SK-N-SH treated with all-trans-retinoic acid at 6 μM for 48 hours (cell line): ENCODE results near the gene SYNDIG1.

Source experiments
- ATAC-seq: fragments of 200-7000 bp; cut with Tn5 transposase; 3 replicates; pipeline ENCODE4 v1.9.1; 2020; ENCODE audit warnings: mild to moderate bottlenecking, moderate library complexity
- ARNTL ChIP-seq: fragments of 450-650 bp; formaldehyde crosslinking; IDR thresholded peaks from 2 replicates; pipeline ENCODE4 v1.5.0; 2020; ENCODE audit warnings: low read depth, mild to moderate bottlenecking, moderate library complexity, borderline replicate concordance
- BACH2 ChIP-seq: fragments of 250-450 bp; sonication (Bioruptor Pico); IDR thresholded peaks from 2 replicates; pipeline ENCODE4 v1.9.0; 2021; ENCODE audit warnings: mild to moderate bottlenecking, borderline replicate concordance
- CREB5 ChIP-seq: fragments of 250-450 bp; sonication (Bioruptor Pico); IDR thresholded peaks from 2 replicates; pipeline ENCODE4 v1.5.1; 2020; ENCODE audit warnings: low read depth, mild to moderate bottlenecking, moderate library complexity
- CSDC2 ChIP-seq: fragments of 250-450 bp; sonication (Bioruptor Pico); IDR thresholded peaks from 2 replicates; pipeline ENCODE4 v1.5.0; 2020; ENCODE audit warnings: mild to moderate bottlenecking, moderate library complexity
- CSRNP3 ChIP-seq: fragments of 250-450 bp; sonication (Bioruptor Pico); IDR thresholded peaks from 2 replicates; pipeline ENCODE4 v1.5.1; 2021; ENCODE audit warnings: mild to moderate bottlenecking, moderate library complexity
- ESRRG ChIP-seq: fragments of 250-450 bp; sonication (Bioruptor Pico); IDR thresholded peaks from 2 replicates; pipeline ENCODE4 v1.6.1; 2021; ENCODE audit warnings: mild to moderate bottlenecking
- GLIS3 ChIP-seq: fragments of 250-450 bp; sonication (Bioruptor Pico); IDR thresholded peaks from 2 replicates; pipeline ENCODE4 v1.5.0; 2020; ENCODE audit warnings: mild to moderate bottlenecking, moderate library complexity
- ISL1 ChIP-seq: fragments of 250-450 bp; sonication (Bioruptor Pico); IDR thresholded peaks from 2 replicates; pipeline ENCODE4 v2.1.2; 2022; ENCODE audit warnings: mild to moderate bottlenecking, moderate library complexity
- OSR1 ChIP-seq: fragments of 250-450 bp; sonication (Bioruptor Pico); IDR thresholded peaks from 2 replicates; pipeline ENCODE4 v1.8.0; 2022; ENCODE audit warnings: moderate library complexity, mild to moderate bottlenecking, inconsistent platforms
- PPARA ChIP-seq: fragments of 250-450 bp; sonication (Bioruptor Pico); IDR thresholded peaks from 2 replicates; pipeline ENCODE4 v1.5.0; 2020; ENCODE audit warnings: mild to moderate bottlenecking, borderline replicate concordance
- RARB ChIP-seq: fragments of 250-450 bp; sonication (Bioruptor Pico); IDR thresholded peaks from 2 replicates; pipeline ENCODE4 v1.8.0; 2021; ENCODE audit warnings: mild to moderate bottlenecking, moderate library complexity
- SNAI2 ChIP-seq: fragments of 250-450 bp; sonication (Bioruptor Pico); IDR thresholded peaks from 2 replicates; pipeline ENCODE4 v1.5.0; 2020; ENCODE audit warnings: mild to moderate bottlenecking, moderate library complexity
- TCF4 ChIP-seq: fragments of 250-450 bp; sonication (Bioruptor Pico); IDR thresholded peaks from 2 replicates; pipeline ENCODE4 v1.8.0; 2021; ENCODE audit warnings: mild to moderate bottlenecking, moderate library complexity, borderline replicate concordance
- TOX ChIP-seq: fragments of 250-450 bp; sonication (Bioruptor Pico); IDR thresholded peaks from 2 replicates; pipeline ENCODE4 v1.8.0; 2021; ENCODE audit warnings: mild to moderate bottlenecking, moderate library complexity, borderline replicate concordance
- ZC3H10 ChIP-seq: fragments of 250-450 bp; sonication (Bioruptor Pico); IDR thresholded peaks from 2 replicates; pipeline ENCODE4 v1.5.1; 2021; ENCODE audit warnings: mild to moderate bottlenecking, moderate library complexity
- ZFP3 ChIP-seq: fragments of 250-450 bp; sonication (Bioruptor Pico); IDR thresholded peaks from 2 replicates; pipeline ENCODE4 v1.5.0; 2020; ENCODE audit warnings: mild to moderate bottlenecking, moderate library complexity
- ZFP30 ChIP-seq: fragments of 450-650 bp; formaldehyde crosslinking; IDR thresholded peaks from 2 replicates; pipeline ENCODE4 v1.5.0; 2022; ENCODE audit warnings: mild to moderate bottlenecking, moderate library complexity
- ZNF70 ChIP-seq: fragments of 450-650 bp; formaldehyde crosslinking; IDR thresholded peaks from 2 replicates; pipeline ENCODE4 v1.5.0; 2020; ENCODE audit warnings: mild to moderate bottlenecking, moderate library complexity
- ZNF8 ChIP-seq: fragments of 450-650 bp; formaldehyde crosslinking; IDR thresholded peaks from 2 replicates; pipeline ENCODE4 v1.5.0; 2020; ENCODE audit warnings: mild to moderate bottlenecking, moderate library complexity
- TF ChIP-seq, protein P1 (sequence below): fragments of 250-450 bp; sonication (Bioruptor Pico); IDR thresholded peaks from 2 replicates; pipeline ENCODE4 v1.8.0; 2020; ENCODE audit warnings: mild to moderate bottlenecking, moderate library complexity, borderline replicate concordance
- TF ChIP-seq, protein P2 (sequence below): fragments of 250-450 bp; sonication (Bioruptor Pico); IDR thresholded peaks from 2 replicates; pipeline ENCODE4 v1.8.0; 2021; ENCODE audit warnings: low read depth, mild to moderate bottlenecking, moderate library complexity, borderline replicate concordance

The SYNDIG1 gene

DNA sequence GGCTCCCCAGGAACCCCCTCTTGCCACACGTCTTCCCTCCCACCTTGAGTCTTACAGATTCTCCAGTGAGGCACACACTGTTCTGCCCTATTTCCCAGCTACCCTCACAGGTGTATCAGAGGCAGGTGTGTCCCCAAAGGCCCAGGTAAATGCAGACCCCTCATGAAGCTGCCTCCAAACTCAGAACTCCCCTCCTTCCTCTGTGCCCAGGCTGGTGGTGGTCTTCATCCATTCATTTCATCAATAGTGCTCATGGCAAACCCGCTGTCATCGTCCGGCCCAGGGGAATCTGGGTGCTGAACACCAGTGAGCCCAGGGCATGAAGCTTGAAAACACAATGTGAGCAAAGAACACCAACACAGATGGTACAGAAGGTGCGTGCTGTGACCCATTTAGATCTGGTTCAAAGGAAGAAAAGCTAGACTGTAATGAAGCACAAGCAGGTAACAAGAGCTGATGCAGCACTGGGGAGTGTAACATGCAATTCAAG, 213.1 kb downstream of the SYNDIG1 start:
- no peak for ATAC-seq
- TF ChIP-seq ISL1 (CRISPR knock-in tag), result no peak
- TF ChIP-seq ARNTL (CRISPR knock-in tag), result no peak
- TF ChIP-seq ZNF70, result no peak
- TF ChIP-seq SNAI2 (CRISPR knock-in tag), result no peak
- no peak for TF ChIP-seq RARB (CRISPR knock-in tag)
- TF ChIP-seq GLIS3 (CRISPR knock-in tag), result no peak
- TF ChIP-seq TOX, result no peak
- TF ChIP-seq CSDC2, result no peak
- TF ChIP-seq TCF4 (CRISPR knock-in tag), result no peak
- no peak for TF ChIP-seq CREB5 (CRISPR knock-in tag)
- TF ChIP-seq ZNF8 (CRISPR knock-in tag), result no peak
- TF ChIP-seq, protein P1, sequence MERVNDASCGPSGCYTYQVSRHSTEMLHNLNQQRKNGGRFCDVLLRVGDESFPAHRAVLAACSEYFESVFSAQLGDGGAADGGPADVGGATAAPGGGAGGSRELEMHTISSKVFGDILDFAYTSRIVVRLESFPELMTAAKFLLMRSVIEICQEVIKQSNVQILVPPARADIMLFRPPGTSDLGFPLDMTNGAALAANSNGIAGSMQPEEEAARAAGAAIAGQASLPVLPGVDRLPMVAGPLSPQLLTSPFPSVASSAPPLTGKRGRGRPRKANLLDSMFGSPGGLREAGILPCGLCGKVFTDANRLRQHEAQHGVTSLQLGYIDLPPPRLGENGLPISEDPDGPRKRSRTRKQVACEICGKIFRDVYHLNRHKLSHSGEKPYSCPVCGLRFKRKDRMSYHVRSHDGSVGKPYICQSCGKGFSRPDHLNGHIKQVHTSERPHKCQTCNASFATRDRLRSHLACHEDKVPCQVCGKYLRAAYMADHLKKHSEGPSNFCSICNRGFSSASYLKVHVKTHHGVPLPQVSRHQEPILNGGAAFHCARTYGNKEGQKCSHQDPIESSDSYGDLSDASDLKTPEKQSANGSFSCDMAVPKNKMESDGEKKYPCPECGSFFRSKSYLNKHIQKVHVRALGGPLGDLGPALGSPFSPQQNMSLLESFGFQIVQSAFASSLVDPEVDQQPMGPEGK (CRISPR knock-in tag), result no peak
- no peak for TF ChIP-seq BACH2 (CRISPR knock-in tag)
- no peak for TF ChIP-seq OSR1 (CRISPR knock-in tag)
- TF ChIP-seq CSRNP3 (CRISPR knock-in tag), result no peak
- TF ChIP-seq ESRRG (CRISPR knock-in tag), result no peak
- no peak for TF ChIP-seq PPARA (CRISPR knock-in tag)
- TF ChIP-seq, protein P2, sequence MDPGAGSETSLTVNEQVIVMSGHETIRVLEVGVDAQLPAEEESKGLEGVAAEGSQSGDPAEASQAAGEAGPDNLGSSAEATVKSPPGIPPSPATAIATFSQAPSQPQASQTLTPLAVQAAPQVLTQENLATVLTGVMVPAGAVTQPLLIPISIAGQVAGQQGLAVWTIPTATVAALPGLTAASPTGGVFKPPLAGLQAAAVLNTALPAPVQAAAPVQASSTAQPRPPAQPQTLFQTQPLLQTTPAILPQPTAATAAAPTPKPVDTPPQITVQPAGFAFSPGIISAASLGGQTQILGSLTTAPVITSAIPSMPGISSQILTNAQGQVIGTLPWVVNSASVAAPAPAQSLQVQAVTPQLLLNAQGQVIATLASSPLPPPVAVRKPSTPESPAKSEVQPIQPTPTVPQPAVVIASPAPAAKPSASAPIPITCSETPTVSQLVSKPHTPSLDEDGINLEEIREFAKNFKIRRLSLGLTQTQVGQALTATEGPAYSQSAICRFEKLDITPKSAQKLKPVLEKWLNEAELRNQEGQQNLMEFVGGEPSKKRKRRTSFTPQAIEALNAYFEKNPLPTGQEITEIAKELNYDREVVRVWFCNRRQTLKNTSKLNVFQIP, result no peak

GRCh38 chr20:24683676-24684075, 214.2 kb downstream of the SYNDIG1 start:
- ATAC-seq, result no peak
- no peak for TF ChIP-seq RARB (CRISPR knock-in tag)
- TF ChIP-seq OSR1 (CRISPR knock-in tag), result no peak
- no peak for TF ChIP-seq ARNTL (CRISPR knock-in tag)
- TF ChIP-seq ZNF8 (CRISPR knock-in tag), result no peak
- no peak for TF ChIP-seq PPARA (CRISPR knock-in tag)
- TF ChIP-seq, protein P1 (CRISPR knock-in tag), result no peak
- TF ChIP-seq ZFP30 (CRISPR knock-in tag), result no peak
- TF ChIP-seq ZC3H10 (CRISPR knock-in tag), result no peak
- TF ChIP-seq, protein P2, result no peak
- TF ChIP-seq ZFP3 (CRISPR knock-in tag), result no peak
- TF ChIP-seq, all 23 proteins: peak for 0

DNA sequence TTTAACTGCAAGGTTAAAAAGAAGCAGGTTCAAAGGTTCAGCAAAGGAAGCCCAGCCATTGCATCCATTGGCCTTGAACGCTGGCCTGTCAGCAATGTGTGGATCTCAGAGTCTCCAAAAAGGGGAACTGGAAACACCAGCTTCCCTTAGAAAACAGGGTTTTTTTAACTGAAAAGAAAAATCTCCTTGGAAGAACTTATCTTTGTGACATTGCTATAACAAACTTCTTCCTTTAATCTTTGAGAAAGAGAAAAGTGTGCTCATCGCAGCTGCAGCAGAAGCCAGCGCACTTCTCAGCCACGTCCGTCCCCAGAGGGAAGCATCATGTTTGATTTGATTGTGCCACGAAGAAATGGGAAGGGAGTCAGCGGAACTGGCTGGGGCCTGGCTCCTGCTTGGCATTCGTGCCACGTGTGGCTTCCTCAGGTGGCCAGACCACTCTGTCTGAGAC, 215.0 kb downstream of the SYNDIG1 start:
- ATAC-seq, result no peak
- no peak for TF ChIP-seq PPARA (CRISPR knock-in tag)
- no peak for TF ChIP-seq ZFP30 (CRISPR knock-in tag)
- TF ChIP-seq, protein P2, result no peak
- no peak for TF ChIP-seq ZNF70
- TF ChIP-seq GLIS3 (CRISPR knock-in tag), result no peak
- no peak for TF ChIP-seq BACH2 (CRISPR knock-in tag)
- no peak for TF ChIP-seq CREB5 (CRISPR knock-in tag)
- no peak for TF ChIP-seq ZC3H10 (CRISPR knock-in tag)
